Astrocyte of the cerebellum (primary cell): ENCODE measurements around the gene SNED1.

ENCODE experiments used
- DNase-seq: peaks from one replicate; pipeline ENCODE4 v3.0.0-alpha.2; 2011; ENCODE audit warnings: low read depth
- H3K4me3 ChIP-seq: 2 replicates; pipeline ENCODE4 v1.5.1; 2011; ENCODE audit warnings: mild to moderate bottlenecking, low read depth, low read length, moderate library complexity
- in situ Hi-C: cut with HindIII; loops from 2 replicates; pipeline ENCODE4 v1.10.0; 2017; ENCODE audit warnings: low sequenced_read_pairs
- TF ChIP-seq, protein P1 (sequence below): IDR thresholded peaks from 2 replicates; pipeline ENCODE4 v1.5.1; 2012; ENCODE audit warnings: low read length, low read depth, moderate library complexity, mild to moderate bottlenecking; ENCODE audit errors: missing control alignments

Gene SNED1

DNA sequence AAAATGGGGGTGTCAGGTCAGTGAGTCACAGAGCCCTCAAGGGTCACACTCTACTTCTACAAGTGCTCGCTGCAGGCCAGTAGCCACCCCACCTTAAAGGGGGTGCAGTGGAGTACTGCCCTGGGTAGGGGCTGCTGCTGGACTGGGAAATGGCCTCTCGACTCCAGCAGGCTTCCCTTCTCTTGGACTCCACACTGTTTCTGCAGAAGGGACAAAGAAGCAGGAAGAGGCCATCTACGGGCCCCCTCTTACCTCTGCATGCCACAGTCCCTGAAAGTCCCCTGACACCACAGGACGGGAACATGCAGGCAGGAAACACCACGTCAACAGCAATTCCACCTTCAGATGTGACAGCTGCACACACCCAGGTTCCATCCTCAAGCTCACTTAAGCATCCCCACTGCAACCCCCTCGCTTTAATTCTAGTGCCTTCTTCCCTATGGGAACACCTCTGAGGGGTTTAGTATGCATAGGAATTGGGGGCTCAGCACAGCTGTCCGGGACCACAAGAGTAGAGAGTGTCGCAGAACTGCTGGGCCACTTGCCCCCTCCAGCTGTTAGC lies 22.3 kb downstream of the SNED1 start:
- TF ChIP-seq, protein P1, sequence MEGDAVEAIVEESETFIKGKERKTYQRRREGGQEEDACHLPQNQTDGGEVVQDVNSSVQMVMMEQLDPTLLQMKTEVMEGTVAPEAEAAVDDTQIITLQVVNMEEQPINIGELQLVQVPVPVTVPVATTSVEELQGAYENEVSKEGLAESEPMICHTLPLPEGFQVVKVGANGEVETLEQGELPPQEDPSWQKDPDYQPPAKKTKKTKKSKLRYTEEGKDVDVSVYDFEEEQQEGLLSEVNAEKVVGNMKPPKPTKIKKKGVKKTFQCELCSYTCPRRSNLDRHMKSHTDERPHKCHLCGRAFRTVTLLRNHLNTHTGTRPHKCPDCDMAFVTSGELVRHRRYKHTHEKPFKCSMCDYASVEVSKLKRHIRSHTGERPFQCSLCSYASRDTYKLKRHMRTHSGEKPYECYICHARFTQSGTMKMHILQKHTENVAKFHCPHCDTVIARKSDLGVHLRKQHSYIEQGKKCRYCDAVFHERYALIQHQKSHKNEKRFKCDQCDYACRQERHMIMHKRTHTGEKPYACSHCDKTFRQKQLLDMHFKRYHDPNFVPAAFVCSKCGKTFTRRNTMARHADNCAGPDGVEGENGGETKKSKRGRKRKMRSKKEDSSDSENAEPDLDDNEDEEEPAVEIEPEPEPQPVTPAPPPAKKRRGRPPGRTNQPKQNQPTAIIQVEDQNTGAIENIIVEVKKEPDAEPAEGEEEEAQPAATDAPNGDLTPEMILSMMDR, result no peak
- in situ Hi-C loops, result loop anchor here (10.0 kb wide), 1 partner anchor 176 kb away; no protein-coding TSS in a partner anchor
- no peak overlapping the region for H3K4me3 ChIP-seq
- DNase-seq, result no peak

DNA sequence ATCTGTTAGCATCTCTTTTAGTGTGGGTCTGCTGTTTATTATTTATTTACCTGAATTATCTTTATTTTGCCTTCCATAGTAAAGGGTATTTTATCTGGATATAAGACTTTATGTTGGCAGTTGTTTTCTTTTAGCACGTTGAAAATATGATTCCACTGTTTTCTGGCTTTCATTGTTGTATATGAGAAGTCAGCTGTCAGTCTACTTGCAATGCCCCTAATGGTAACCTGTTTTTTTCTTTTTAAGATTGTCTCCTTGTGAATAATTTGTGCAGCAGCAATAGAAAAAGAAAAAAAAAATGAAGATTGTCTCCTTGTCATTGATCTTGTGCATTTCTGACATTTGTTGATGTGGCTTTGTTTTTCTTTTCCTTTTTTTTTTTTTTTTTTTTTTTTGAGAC lies 27.2 kb downstream of the SNED1 start:
- no peak for DNase-seq
- H3K4me3 ChIP-seq, result no peak overlapping the region
- in situ Hi-C loops, result loop anchor here (10.0 kb wide), 1 partner anchor 181 kb away; no protein-coding TSS in a partner anchor
- TF ChIP-seq, protein P1, result no peak

- in situ Hi-C loops, result loop anchor here (10.0 kb wide), 1 partner anchor 185 kb away; no protein-coding TSS in a partner anchor
- DNase-seq, result no peak
- no peak overlapping the region for H3K4me3 ChIP-seq
- TF ChIP-seq, protein P1, result no peak
Observed at GRCh38 chr2:241029599-241030332, 31.3 kb downstream of the SNED1 start.

GRCh38 chr2:241030333-241030680 lies 31.9 kb downstream of the SNED1 start:
- TF ChIP-seq, protein P1, result no peak
- no peak for DNase-seq
- in situ Hi-C loops, result no loop called here
- H3K4me3 ChIP-seq, result no peak overlapping the region

GRCh38 chr2:241030883-241031282 lies 32.5 kb downstream of the SNED1 start:
- no peak for DNase-seq
- in situ Hi-C loops, result no loop called here
- TF ChIP-seq, protein P1, result no peak
- no peak overlapping the region for H3K4me3 ChIP-seq

DNA sequence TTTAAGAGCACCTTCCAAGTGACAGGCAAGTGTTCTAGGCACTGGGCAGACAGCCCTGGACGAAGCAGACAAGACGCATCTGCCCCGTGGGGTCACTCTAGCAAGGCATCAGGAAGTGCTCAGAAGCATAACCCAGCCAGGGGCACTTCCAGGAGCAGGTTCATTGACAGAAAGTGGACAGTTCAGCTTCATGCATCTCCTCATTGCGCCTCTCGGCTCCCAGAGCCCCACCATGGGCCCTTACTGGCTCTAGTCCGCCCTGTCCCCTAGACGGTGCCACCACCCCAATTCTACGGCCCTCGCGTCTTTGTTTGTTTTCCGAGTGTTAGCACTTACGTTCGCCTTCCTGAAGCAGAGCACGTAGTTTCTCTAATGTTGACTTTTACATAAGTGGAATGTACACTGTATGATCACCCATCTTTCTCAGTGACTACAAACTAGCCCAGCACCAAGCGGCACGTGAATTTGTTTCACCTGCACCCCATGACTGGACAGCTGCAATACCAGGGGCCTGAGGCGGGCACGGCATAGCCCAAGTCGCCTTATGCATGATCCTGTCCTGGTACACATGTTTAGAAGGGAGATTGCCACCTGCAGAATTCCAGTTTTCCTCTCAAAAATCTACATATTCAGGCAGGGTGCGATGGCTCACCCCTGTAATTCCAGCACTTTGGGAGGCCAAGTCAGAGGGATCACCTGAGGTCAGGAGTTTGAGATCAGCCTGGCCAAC lies 33.2 kb downstream of the SNED1 start:
- no peak for DNase-seq
- H3K4me3 ChIP-seq, result no peak overlapping the region
- in situ Hi-C loops, result no loop called here
- TF ChIP-seq, protein P1, result no peak
